ENCODE results near the gene LASP1.

Gene LASP1

DNA sequence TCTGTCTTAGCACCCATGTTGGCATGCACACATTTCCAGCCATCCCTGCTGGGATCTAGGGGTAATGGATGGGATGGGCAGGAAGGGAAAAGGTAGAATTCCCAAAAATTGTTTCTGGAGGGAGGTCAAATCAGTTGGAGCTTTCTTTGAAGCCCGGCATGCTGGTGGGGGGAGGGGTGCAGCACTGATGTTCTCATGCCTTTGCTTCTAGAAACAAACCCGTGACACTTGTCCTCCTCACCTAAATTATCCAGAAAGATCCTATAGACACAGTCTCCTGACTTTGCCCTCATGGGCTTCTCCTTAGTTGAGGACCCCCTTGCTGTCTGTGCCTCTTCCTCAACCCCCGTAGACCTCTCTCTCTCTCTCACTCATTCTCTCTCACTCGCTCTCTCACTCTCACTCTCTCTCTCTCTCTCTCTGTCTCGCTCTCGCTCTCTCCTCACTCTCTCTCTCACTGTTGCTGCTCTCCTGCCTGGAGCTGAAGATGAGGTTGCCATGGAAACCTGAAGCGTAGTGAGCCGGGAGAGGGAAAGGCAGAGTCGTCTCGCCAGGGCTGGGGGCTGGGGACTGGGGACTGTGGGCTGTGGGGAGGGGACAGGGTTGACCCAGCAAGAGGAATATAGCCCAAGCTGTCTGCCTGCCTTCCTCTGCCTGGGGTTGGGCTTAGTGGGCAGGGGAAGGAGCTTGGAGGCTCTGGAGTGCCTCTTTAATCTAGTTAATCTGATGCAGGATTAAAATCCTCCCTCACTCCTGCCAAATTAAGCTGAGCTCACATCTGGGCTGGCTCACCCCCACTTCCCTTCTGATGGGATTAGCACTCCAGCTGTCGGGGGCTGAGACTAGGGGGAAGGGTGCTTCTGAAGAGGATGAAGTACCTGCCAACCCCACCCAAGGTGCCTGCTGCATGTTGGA lies 16.1 kb downstream of the LASP1 start:
- DNase-seq (ENCODE audit: low read depth in 2 of 3, low spot score in 1 of 3) = no peak

GRCh38 chr17:38886643-38887010 lies 16.8 kb downstream of the LASP1 start:
- DNase-seq (ENCODE audit: low read depth in 2 of 3, low spot score in 1 of 3) = no peak

GRCh38 chr17:38888842-38889241 lies 19.0 kb downstream of the LASP1 start:
- DNase-seq (ENCODE audit: low read depth in 2 of 3, low spot score in 1 of 3) = no peak

DNA sequence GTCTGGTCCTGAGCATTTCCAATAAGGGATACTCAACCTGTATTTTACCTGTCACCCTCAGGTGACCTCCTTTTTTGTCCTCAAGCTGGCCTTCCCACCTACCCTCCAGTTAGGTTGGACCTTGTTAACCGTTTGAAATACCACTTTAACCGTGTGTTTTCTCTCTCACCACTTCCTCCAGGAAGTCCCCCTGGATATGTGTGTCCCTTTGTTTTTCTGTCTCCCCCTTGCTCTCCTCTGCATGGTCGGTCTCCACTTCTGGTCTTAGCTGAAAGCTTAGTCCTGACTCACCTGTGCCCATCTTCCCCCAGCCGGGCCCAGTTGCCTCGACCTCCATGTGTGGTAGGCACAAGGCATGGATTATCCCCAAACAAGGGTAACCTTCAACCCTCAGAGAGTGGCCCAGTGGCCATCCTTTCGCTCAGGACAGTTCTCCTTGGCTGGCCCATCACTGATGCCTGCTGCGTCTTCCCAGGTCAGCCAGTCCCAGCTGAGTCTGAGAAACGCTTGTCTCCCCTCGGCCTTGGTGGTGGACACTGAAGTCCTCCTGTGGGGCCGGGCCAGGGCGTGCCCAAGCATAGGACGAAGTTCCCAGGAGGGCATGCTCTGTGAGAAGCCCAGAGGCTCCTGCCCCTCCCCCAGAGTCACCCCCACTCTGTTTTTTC lies 20.0 kb downstream of the LASP1 start:
- DNase-seq (ENCODE audit: low read depth in 2 of 3, low spot score in 1 of 3) = no peak

- no peak for DNase-seq (ENCODE audit: low read depth in 2 of 3, low spot score in 1 of 3)
Measured at GRCh38 chr17:38890410-38890746, 20.5 kb downstream of the LASP1 start.

GRCh38 chr17:38891441-38891840 lies 21.6 kb downstream of the LASP1 start:
- no peak for DNase-seq (ENCODE audit: low read depth in 2 of 3, low spot score in 1 of 3)

DNA sequence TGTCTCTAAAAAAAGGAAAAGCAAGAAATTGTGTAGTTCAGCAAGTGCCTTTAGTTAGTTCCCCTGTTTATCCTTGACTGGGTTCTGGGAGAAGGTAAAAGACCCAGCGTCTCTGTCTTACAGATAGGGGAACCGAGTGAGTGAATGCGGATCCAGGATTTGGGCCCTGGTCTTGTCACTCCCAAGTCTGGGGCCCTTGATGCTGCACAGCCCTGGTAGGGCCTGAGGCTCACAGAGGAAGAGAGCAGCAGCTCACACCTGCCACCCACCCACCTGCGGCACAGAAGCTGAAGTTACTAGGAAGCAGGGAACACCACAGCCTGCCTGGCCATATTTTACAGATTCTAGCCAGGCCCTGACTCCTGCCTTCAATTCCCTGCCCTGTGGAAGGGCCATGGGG lies 22.2 kb downstream of the LASP1 start:
- no peak for DNase-seq (ENCODE audit: low read depth in 2 of 3, low spot score in 1 of 3)

DNA sequence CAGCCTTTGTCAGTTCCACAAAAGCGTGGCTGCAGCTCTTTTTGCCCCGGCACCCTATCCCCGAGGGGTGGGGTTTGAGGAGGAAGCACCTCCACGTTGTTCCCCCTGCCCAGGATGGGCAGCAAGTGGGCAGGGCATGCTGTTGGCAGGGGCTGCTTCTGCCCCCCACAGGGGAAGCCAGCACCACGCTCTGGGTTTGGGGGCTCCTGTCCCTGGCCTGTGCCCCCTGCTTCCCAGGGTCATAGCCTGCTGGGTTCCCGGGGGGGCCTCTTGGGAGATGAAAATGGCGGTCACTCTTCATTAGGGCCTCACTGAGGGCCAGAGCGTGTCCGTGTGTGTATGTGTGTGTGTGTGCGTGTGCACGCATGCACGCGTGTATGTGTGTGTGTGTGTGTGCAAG lies 22.8 kb downstream of the LASP1 start:
- DNase-seq (ENCODE audit: low read depth in 2 of 3, low spot score in 1 of 3) = no peak

DNA sequence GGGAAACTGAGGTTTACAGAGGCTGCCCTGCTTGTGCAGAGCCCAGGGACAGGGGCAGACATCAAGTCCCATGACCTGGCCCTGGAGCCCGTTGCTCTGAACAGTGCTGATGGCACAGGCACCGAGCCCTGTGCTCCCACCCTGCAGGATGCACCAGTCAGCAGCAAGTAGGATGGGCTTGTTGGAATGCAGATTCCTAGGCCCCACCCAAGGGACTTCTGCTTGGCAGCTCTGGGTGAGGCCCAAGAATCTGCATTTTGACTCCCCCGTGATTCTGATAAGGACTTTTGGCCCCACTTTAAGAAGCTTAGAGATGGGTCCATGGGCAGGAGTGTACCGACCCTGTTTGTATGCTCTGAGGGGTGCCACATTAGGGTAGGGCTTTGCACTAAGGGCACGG lies 23.3 kb downstream of the LASP1 start:
- DNase-seq (ENCODE audit: low read depth in 2 of 3, low spot score in 1 of 3) = no peak

DNA sequence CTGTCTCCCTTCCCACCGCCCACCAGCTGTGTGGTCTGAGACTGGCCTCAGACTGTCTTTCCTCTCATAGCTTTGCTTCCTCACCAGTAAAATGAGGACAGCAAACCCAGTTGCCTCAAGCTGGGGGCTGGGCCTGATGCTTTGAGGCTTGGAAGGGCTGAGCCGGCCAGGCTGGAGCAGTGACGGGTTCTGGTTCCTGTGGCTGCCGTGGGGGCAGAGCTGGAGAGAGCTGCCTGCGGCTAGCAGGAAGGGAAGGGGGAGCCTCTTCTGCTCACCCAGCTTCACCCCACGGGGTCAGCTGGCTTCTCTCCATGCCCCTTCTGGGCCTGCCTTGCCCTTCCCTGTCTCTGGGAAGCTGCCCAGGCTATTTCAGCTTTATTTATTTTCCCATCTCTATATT lies 23.7 kb downstream of the LASP1 start:
- DNase-seq (ENCODE audit: low read depth in 2 of 3, low spot score in 1 of 3) = peak in 1 of 3 donors; percentile 24

GRCh38 chr17:38894276-38894675 lies 24.4 kb downstream of the LASP1 start:
- no peak for DNase-seq (ENCODE audit: low read depth in 2 of 3, low spot score in 1 of 3)

DNA sequence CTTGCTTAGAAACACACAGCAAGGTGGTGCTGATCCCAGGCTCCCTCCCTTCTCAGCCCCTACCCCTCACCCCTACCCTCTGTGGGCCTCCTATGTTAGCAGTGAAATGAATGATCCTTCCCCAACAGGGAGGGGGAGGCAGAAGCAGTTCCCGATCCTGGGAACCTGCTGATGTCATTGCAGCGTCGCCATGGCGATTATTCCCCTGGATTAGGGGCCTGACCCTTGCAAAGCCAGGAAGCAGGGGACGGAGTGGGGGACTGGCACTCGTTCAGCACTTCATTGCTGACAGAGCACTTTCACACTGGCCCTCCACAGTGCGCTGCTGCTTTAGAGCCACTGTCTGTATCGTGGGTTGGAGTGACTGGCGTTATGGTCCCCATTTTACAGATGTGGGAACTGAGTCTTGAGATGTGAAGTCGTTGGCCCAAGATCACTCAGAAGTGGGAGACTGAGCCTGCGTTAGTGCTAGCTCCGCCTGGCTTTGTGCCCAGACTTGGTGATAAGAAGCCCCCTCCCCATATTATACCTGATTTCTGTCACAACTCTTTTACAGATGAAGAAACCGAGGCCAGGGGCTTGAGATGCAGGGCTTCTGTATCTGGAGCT lies 26.6 kb downstream of the LASP1 start:
- DNase-seq (ENCODE audit: low read depth in 2 of 3, low spot score in 1 of 3) = no peak

- no peak for DNase-seq (ENCODE audit: low read depth in 2 of 3, low spot score in 1 of 3)
Measured at GRCh38 chr17:38897176-38897575, 27.3 kb downstream of the LASP1 start.

GRCh38 chr17:38897671-38898290 lies 27.9 kb downstream of the LASP1 start:
- no peak for DNase-seq (ENCODE audit: low read depth in 2 of 3, low spot score in 1 of 3)

- no peak for DNase-seq (ENCODE audit: low read depth in 2 of 3, low spot score in 1 of 3)
Measured at GRCh38 chr17:38898291-38898679, 28.4 kb downstream of the LASP1 start.

DNA sequence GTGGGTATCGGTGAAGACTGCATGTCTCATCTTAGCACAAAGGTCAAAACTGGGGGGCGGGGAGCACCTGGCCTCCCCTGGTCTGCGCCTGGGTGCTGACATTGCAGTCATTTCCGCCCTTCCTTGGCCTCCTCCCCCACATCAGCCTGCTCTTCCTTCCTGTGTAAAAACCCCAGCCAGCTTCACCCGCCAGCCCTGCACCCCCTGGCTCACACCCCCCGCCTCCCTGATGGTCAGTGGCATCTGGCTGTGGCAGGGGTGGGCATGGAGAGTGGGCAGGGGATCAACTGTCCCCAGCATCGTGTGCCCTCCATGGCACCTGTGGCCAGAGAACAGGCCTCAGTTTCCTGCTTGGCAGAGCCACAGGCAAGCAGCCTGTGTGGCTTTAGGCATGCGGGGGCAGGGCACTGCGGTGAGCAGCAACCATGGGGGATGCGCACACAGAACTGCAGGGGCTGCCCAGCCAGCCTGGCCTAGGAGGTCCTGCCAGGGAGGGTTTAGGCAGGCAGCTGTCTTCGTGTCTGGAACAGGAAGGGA lies 29.0 kb downstream of the LASP1 start:
- peak; percentile 75 to 83 (median 77) for DNase-seq (ENCODE audit: low read depth in 2 of 3, low spot score in 1 of 3)

GRCh38 chr17:38899421-38899820 lies 29.6 kb downstream of the LASP1 start:
- no peak for DNase-seq (ENCODE audit: low read depth in 2 of 3, low spot score in 1 of 3)

GRCh38 chr17:38900978-38901656 lies 31.3 kb downstream of the LASP1 start:
- no peak for DNase-seq (ENCODE audit: low read depth in 2 of 3, low spot score in 1 of 3)

DNA sequence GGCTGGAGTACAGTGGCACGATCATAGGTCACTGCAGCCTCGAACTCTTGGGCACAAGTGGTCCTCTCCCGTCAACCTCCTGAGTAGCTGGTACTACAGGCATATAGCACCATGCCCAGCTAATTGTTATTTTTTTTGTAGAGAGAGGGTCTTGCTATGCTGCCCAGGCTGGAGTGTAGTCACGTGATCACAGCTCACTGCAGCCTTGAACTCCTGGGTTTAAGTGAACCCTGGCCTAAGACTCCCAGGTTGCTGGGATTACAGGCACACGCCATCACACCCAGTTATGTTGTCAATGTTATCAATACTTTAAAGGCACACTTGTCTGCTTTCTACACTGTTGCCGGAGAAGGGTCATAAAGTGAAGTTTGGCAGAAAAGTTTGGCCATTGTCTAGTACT lies 33.5 kb downstream of the LASP1 start:
- no peak for DNase-seq (ENCODE audit: low read depth in 2 of 3, low spot score in 1 of 3)

GRCh38 chr17:38904892-38905291 lies 35.0 kb downstream of the LASP1 start:
- no peak for DNase-seq (ENCODE audit: low read depth in 2 of 3, low spot score in 1 of 3)

GRCh38 chr17:38905375-38905774 lies 35.5 kb downstream of the LASP1 start:
- no peak for DNase-seq (ENCODE audit: low read depth in 2 of 3, low spot score in 1 of 3)

Data from stimulated activated CD4-positive, alpha-beta T cell treated with anti-CD3 and anti-CD28 coated beads, Interleukin-12 subunit alpha, Interleukin-12 subunit beta, amount 100 ng/mL, for 48 hours (primary cell).